ENCODE measurements around the gene PAX2. TPM values are rescaled to one million over a fixed set of nuclear protein-coding genes. Genes with fewer than 3 reads are reported as not detected.

Gene PAX2
- total RNA-seq, 2 experiments from 2014 or later, result not detected

DNA sequence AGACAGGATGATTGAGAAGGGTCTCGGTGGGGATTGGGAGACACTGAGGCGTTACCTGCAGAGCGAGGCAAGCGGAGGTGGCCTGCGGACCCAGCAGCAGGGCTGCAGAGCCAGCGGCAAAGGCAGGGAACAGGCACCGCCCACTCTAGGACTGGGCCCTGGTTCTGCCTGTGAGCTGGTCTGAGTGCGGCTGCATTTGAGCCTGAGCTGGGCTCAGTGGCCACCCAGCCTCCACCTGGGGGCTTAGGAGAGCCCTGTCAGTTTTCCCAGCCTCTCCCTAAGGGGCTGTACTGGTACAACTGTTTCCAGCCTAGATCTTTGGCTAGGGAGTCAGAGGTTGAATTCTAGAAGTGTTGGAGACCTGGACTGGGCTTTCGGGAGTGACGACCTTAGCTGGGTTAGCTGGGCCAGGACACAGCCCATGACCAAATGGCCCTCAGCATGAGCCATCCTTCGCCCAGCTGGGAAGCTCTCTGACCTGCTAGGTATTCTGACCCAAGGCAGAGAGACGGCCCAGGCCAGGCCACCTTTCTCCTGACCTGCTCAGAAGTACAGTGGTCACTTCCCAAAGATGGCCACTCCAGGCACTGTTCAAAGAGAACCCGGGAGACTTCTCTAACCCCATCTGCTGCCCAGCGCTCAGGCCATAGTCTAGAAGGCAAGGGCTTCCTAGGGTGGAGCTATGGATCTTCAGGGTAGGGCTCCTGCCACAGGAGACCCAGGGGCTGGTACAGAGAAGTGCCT, 64.9 kb downstream of the PAX2 start:
- no peaks in the 10 kb centered on the region for H3K9me3 Mint-ChIP-seq
- POLR2A ChIA-PET, result no interaction called here
- DNase-seq (no peak), ATAC-seq (ENCODE audit: low read depth) (no peak)
- H3K27me3 Mint-ChIP-seq, result peaks cover 43% of the 10 kb centered on the region
- no peak overlapping the region for H3K27ac Mint-ChIP-seq
- H3K4me3 Mint-ChIP-seq, result no peak overlapping the region
- H3K4me1 Mint-ChIP-seq, result no peaks in the 10 kb centered on the region
- no peaks in the 10 kb centered on the region for H3K36me3 Mint-ChIP-seq

DNA sequence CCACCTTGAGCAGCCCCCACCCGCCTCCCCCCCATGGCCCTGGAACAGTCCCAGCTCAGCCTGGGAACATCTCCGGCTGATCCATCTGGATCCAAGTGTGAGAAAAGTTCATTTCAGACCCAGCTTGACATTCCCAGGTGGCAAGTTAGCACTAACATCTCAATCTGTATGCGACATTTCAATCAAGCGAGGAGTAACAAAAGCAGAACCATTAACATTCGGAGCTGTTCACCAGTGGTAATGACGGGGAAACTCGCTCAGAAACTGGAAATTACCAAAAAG, 65.4 kb downstream of the PAX2 start:
- Mint-ChIP-seq H3K9me3 (no peaks in the 10 kb centered on the region), H3K27ac (no peak overlapping the region), H3K4me3 (no peak overlapping the region), H3K4me1 (no peaks in the 10 kb centered on the region), H3K27me3 (peaks cover 44% of the 10 kb centered on the region), H3K36me3 (no peaks in the 10 kb centered on the region)
- ATAC-seq (ENCODE audit: low read depth) (no peak), DNase-seq (no peak)
- POLR2A ChIA-PET, result no interaction called here

GRCh38 chr10:100811261-100811660, 65.9 kb downstream of the PAX2 start:
- Mint-ChIP-seq H3K4me1 (no peaks in the 10 kb centered on the region), H3K4me3 (no peak overlapping the region)

GRCh38 chr10:100811752-100812750, 66.7 kb downstream of the PAX2 start:
- DNase-seq (no peak), ATAC-seq (ENCODE audit: low read depth) (no peak)
- Mint-ChIP-seq H3K9me3 (no peaks in the 10 kb centered on the region), H3K36me3 (no peaks in the 10 kb centered on the region), H3K27ac (no peak overlapping the region), H3K4me3 (no peak overlapping the region), H3K4me1 (no peaks in the 10 kb centered on the region), H3K27me3 (peaks cover 40% of the 10 kb centered on the region)
- POLR2A ChIA-PET, result no interaction called here

More at GRCh38 chr10:100811261-100811660, 65.9 kb downstream of the PAX2 start:
- POLR2A ChIA-PET, result no interaction called here
- DNase-seq (no peak), ATAC-seq (ENCODE audit: low read depth) (no peak)
- Mint-ChIP-seq H3K9me3 (no peaks in the 10 kb centered on the region), H3K27me3 (peaks cover 41% of the 10 kb centered on the region), H3K36me3 (no peaks in the 10 kb centered on the region), H3K27ac (no peak overlapping the region)

GRCh38 chr10:100812978-100813377, 67.6 kb downstream of the PAX2 start:
- DNase-seq, result no peak
- no peak for ATAC-seq (ENCODE audit: low read depth)
- Mint-ChIP-seq H3K4me3 (no peak overlapping the region), H3K9me3 (no peaks in the 10 kb centered on the region), H3K27me3 (peaks cover 32% of the 10 kb centered on the region), H3K4me1 (no peaks in the 10 kb centered on the region), H3K27ac (no peak overlapping the region), H3K36me3 (no peaks in the 10 kb centered on the region)
- POLR2A ChIA-PET, result no interaction called here

GRCh38 chr10:100814751-100815474, 69.5 kb downstream of the PAX2 start:
- Mint-ChIP-seq H3K4me3 (no peak overlapping the region), H3K36me3 (no peaks in the 10 kb centered on the region), H3K9me3 (no peaks in the 10 kb centered on the region), H3K27me3 (peaks cover 43% of the 10 kb centered on the region), H3K4me1 (no peaks in the 10 kb centered on the region), H3K27ac (no peak overlapping the region)
- ATAC-seq (ENCODE audit: low read depth) (no peak), DNase-seq (no peak)
- POLR2A ChIA-PET, result no interaction called here

- no peak overlapping the region for H3K27ac Mint-ChIP-seq
- no peaks in the 10 kb centered on the region for H3K4me1 Mint-ChIP-seq
- no peaks in the 10 kb centered on the region for H3K36me3 Mint-ChIP-seq
- POLR2A ChIA-PET, result no interaction called here
- H3K9me3 Mint-ChIP-seq, result no peaks in the 10 kb centered on the region
- no peak overlapping the region for H3K4me3 Mint-ChIP-seq
- H3K27me3 Mint-ChIP-seq, result peaks cover 48% of the 10 kb centered on the region
- DNase-seq, result no peak
- ATAC-seq (ENCODE audit: low read depth), result no peak
Measured at GRCh38 chr10:100816671-100817070, 71.3 kb downstream of the PAX2 start.

DNA sequence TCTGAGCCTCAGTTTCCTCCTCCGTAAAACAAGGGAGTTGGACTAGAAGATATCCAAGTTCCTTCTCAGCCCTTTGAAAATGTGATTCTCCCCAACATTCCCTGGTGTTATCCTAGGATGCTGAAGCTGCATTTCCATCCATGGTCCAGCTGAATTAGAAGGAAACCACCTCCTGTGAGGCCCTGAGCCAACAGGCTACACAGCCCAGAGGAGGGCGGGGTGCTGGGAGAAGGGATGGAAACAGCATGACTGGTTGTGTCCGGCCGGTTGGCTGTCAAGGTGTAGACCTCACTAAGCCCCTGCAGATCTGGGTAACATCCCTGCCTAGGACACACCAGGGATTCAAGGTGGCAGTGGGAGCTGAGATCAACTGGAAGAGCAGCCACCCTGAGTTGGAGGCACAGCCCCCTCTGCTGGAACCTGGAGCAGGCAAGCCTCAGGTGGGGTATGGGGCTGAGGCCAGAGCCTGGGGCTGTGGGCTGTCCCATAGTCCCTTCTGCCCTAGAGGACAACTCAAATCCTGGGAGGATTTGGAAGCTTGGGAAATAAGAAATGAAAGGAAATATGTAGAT, 72.0 kb downstream of the PAX2 start:
- ATAC-seq (ENCODE audit: low read depth) (no peak), DNase-seq (no peak)
- Mint-ChIP-seq H3K27ac (no peak overlapping the region), H3K27me3 (peaks cover 53% of the 10 kb centered on the region), H3K36me3 (no peaks in the 10 kb centered on the region), H3K9me3 (no peaks in the 10 kb centered on the region), H3K4me1 (no peaks in the 10 kb centered on the region), H3K4me3 (no peak overlapping the region)
- POLR2A ChIA-PET, result no interaction called here

DNA sequence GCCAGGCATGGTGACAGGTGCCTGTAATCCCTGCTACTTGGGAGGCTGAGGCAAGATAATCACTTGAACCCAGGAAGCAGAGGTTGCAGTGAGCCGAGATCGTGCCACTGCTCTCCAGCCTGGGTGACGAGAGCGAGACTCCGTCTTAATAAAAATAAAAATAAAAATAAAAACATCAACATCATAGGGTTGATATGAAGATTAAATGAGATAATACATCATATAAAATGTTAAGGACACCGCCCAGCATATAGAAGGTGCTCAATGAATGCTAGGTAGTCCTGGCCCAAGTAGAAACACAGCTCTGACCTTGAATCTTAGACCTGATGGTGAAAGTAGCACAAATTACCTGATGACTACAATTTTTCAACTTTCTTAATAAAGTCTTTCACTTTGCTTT, 74.0 kb downstream of the PAX2 start:
- no peaks in the 10 kb centered on the region for H3K9me3 Mint-ChIP-seq
- DNase-seq (no peak), ATAC-seq (ENCODE audit: low read depth) (no peak)
- H3K36me3 Mint-ChIP-seq, result no peaks in the 10 kb centered on the region
- H3K27me3 Mint-ChIP-seq, result peaks cover 57% of the 10 kb centered on the region
- POLR2A ChIA-PET, result no interaction called here
- no peaks in the 10 kb centered on the region for H3K4me1 Mint-ChIP-seq
- no peak overlapping the region for H3K27ac Mint-ChIP-seq
- H3K4me3 Mint-ChIP-seq, result no peak overlapping the region

DNA sequence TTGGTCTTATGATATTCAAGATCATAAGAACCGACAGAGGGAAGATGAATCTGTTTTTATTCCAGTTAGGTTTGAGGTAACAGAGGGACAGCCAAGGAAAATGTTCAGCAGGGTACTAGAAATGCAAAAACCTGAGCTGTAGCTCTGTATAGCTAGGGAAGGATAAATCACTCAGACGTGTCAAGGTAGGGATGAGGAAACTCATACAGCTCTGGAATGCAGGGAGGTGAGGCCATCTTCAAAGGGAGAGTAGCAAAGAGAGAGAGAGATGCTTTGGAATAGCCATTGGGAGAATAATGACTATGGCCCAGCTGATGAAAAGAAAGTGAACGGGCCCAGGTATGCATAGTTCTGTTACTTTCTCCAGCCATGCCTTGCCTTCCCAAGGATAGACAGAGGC, 77.8 kb downstream of the PAX2 start:
- no peaks in the 10 kb centered on the region for H3K36me3 Mint-ChIP-seq
- no peak overlapping the region for H3K27ac Mint-ChIP-seq
- peaks cover 4% of the 10 kb centered on the region for H3K4me1 Mint-ChIP-seq
- H3K9me3 Mint-ChIP-seq, result no peaks in the 10 kb centered on the region
- DNase-seq (no peak), ATAC-seq (ENCODE audit: low read depth) (no peak)
- H3K27me3 Mint-ChIP-seq, result peaks cover 68% of the 10 kb centered on the region
- no peak overlapping the region for H3K4me3 Mint-ChIP-seq
- POLR2A ChIA-PET, result no interaction called here

DNA sequence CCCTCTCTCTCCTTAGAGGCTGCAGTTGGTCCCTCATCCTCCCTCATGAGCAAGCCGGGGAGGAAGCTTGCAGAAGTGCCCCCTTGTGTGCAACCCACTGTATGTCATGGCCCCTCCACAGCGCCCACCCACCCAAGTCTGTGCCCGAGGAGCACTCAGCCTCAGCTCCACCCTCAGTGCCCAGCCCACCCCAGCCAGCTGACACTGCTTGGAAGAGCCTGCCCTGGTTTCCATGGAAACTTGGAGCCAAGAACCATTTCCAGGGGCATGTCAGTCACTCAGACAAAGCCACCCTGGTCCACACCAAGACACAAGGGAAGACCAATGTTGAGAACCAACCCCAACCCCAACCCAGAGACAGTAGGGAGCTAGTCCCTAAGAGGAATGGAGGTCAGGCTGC, 79.5 kb downstream of the PAX2 start:
- no peaks in the 10 kb centered on the region for H3K36me3 Mint-ChIP-seq
- H3K9me3 Mint-ChIP-seq, result no peaks in the 10 kb centered on the region
- peaks cover 15% of the 10 kb centered on the region for H3K4me1 Mint-ChIP-seq
- DNase-seq (no peak), ATAC-seq (ENCODE audit: low read depth) (no peak)
- H3K27me3 Mint-ChIP-seq, result peaks cover 73% of the 10 kb centered on the region
- no peak overlapping the region for H3K4me3 Mint-ChIP-seq
- H3K27ac Mint-ChIP-seq, result no peak overlapping the region
- POLR2A ChIA-PET, result no interaction called here

DNA sequence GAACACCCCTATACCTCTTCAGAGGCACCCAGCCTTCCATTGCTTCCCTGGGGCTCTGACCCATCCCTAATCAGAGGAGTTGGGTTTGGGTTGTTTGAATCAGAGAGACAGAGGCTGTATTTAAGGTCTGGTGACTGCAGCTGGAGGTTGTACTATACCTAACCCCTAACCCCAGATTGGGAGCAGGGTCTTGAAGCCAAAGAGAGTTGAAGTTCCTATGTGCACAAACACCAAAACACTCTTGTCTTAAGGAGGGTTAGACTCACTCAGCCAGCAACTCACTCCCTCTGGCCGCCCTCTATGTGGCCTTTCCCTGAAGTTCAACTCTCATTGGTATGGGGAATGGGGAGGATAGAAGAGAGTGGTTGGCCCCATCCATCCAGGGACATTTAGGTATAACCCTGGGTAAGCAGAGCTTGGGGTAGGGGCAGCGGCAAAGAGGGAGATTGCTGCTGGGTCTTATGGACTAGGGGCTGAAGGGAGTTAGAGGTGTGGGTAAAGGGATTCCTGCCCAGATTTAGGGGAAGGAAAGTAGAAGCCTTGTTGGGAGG, 80.0 kb downstream of the PAX2 start:
- Mint-ChIP-seq H3K4me1 (peaks cover 18% of the 10 kb centered on the region), H3K27ac (no peak overlapping the region), H3K36me3 (no peaks in the 10 kb centered on the region), H3K9me3 (no peaks in the 10 kb centered on the region), H3K4me3 (peak overlapping the region; percentile 44), H3K27me3 (peaks cover 78% of the 10 kb centered on the region)
- ATAC-seq (ENCODE audit: low read depth) (no peak), DNase-seq (no peak)
- POLR2A ChIA-PET, result no interaction called here

DNA sequence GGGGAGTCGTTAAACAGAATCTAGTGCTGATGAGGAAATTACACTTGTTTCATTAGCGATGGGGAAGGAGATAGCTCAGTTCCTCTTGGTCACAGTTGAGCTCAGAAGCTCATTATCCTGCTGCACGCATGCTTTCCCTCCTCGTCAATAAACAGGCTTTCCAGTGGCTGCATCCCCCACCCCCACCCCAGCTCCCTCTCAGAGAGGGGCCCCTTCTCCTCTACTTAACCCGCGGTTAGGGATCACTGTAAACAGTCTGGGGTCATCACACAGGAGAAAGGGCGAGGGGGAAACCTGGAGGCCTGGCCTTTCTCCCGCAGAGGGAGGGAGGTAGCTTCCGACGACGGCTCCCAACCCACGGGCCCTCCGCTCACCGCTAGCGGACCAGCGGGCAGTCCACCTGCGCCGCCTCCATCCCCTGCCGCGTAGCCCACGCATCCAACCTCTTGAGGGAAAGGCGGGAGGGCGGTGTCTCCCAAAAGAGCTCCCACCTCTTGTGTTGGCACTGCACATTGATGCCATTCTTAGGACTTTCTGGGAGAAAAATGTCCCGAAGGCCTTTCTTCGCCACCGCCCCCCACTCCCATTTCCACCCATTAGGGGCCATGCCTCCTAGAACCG, 80.8 kb downstream of the PAX2 start:
- H3K27me3 Mint-ChIP-seq, result peaks cover 81% of the 10 kb centered on the region
- no peaks in the 10 kb centered on the region for H3K36me3 Mint-ChIP-seq
- no peak overlapping the region for H3K27ac Mint-ChIP-seq
- POLR2A ChIA-PET, result no interaction called here
- H3K9me3 Mint-ChIP-seq, result no peaks in the 10 kb centered on the region
- peaks cover 20% of the 10 kb centered on the region for H3K4me1 Mint-ChIP-seq
- ATAC-seq (ENCODE audit: low read depth), result no peak
- H3K4me3 Mint-ChIP-seq, result no peak overlapping the region
- no peak for DNase-seq

Measured in activated naive CD8-positive, alpha-beta T cell treated with anti-CD3 and anti-CD28 coated beads, Interleukin-2, amount 10 ng/mL, durations not matched to agents 7 days and 5 days (primary cell).